22Rv1 (cell line): Measurements from ENCODE around the gene CUTA.

Experiments used
- CTCF ChIP-seq: fragments of 450-650 bp; IDR thresholded peaks from 2 replicates; pipeline ENCODE4 v1.5.1; 2017; ENCODE audit warnings: mild to moderate bottlenecking
- ZFX ChIP-seq: fragments of 450-650 bp; IDR thresholded peaks from 2 replicates; pipeline ENCODE4 v1.6.1; 2017; ENCODE audit warnings: antibody characterized with exemption, borderline replicate concordance

- TF ChIP-seq ZFX (no peak), CTCF (no peak)
Measured at GRCh38 chr6:33455051-33455450, 37.1 kb upstream of the CUTA start.
